GM18861 (cell line): ENCODE data around the gene COX5B.

Experiments
- ATAC-seq: cut with Tn5 transposase; IDR thresholded peaks from one replicate; pipeline ENCODE4 v1.9.1; 2021; ENCODE audit not compliant: unreplicated experiment

The COX5B gene

GRCh38 chr2:97653874-97654273 is 8.0 kb downstream of the COX5B start:
- ATAC-seq = no peak

- ATAC-seq = no peak
Observed at GRCh38 chr2:97654309-97654708, 8.4 kb downstream of the COX5B start.

GRCh38 chr2:97654791-97655190 is 8.9 kb downstream of the COX5B start:
- ATAC-seq = no peak

- no peak for ATAC-seq
Observed at GRCh38 chr2:97656129-97656755, 10.4 kb downstream of the COX5B start.

GRCh38 chr2:97656905-97657587 is 11.2 kb downstream of the COX5B start:
- no peak for ATAC-seq

GRCh38 chr2:97657986-97658690 is 12.3 kb downstream of the COX5B start:
- no peak for ATAC-seq

- ATAC-seq = no peak
Observed at GRCh38 chr2:97658691-97659157, 12.9 kb downstream of the COX5B start.

GRCh38 chr2:97659256-97660043 is 13.6 kb downstream of the COX5B start:
- no peak for ATAC-seq

GRCh38 chr2:97660044-97660774 is 14.3 kb downstream of the COX5B start:
- ATAC-seq = no peak

GRCh38 chr2:97660775-97661389 is 15.0 kb downstream of the COX5B start:
- ATAC-seq = no peak

GRCh38 chr2:97661927-97662326 is 16.1 kb downstream of the COX5B start:
- no peak for ATAC-seq

GRCh38 chr2:97662386-97662894 is 16.6 kb downstream of the COX5B start:
- ATAC-seq = no peak

- peak; percentile 34 for ATAC-seq
Observed at GRCh38 chr2:97662895-97663625, 17.2 kb downstream of the COX5B start.

- no peak for ATAC-seq
Observed at GRCh38 chr2:97663626-97663961, 17.7 kb downstream of the COX5B start.

GRCh38 chr2:97663962-97664635 is 18.2 kb downstream of the COX5B start, which contains the start of gene ACTR1B:
Gene ACTR1B (minus strand): TSS chr2:97664044. CDS start chr2:97663890, 154 bp downstream.
- ATAC-seq = peak; percentile 90

GRCh38 chr2:97664636-97664970 is 18.7 kb downstream of the COX5B start:
- ATAC-seq = no peak

- no peak for ATAC-seq
Observed at GRCh38 chr2:97669448-97669847, 23.6 kb downstream of the COX5B start, which contains the start of gene C2orf92. Gene C2orf92 (plus strand): TSS chr2:97669713. CDS start chr2:97669789, 76 bp downstream.

GRCh38 chr2:97670471-97670870 is 24.6 kb downstream of the COX5B start:
- no peak for ATAC-seq

- ATAC-seq = no peak
Observed at GRCh38 chr2:97671526-97671925, 25.7 kb downstream of the COX5B start.
